ENCODE data around the gene DMKN. TPM values are rescaled to one million over a fixed set of nuclear protein-coding genes. Genes with fewer than 3 reads are reported as not detected.

The DMKN gene
- total and polyA plus RNA-seq, 2 of the 8 experiments (the other 6 are each of a cell fraction or from before 2014, with no cell fraction given), result 290 to 330 TPM

- no peak overlapping the region for H2AFZ ChIP-seq (ENCODE audit: low read length)
Observed at GRCh38 chr19:35502751-35503150, 10.7 kb downstream of the DMKN start.

More at GRCh38 chr19:35502751-35503150, 10.7 kb downstream of the DMKN start:
- no peak overlapping the region for H3K4me3 ChIP-seq (ENCODE audit: extremely low read depth in 1 of 4, insufficient read depth in 2 of 4, low read depth in 3 of 4, low read length in 4 of 4)
- H3K27me3 ChIP-seq (replicated peaks in 1 of 4; ENCODE audit: control insufficient read depth in 3 of 4, extremely low read depth in 1 of 4, insufficient read depth in 3 of 4, low read length in 3 of 4), result no peaks in the 10 kb centered on the region
- no peak overlapping the region for H3K23ac ChIP-seq (ENCODE audit: insufficient read length)
- H2BK120ac ChIP-seq (replicated peaks; ENCODE audit: low read depth, low read length), result no peak overlapping the region
- H3K27ac ChIP-seq (ENCODE audit: low read depth, low read length), result no peak overlapping the region
- no peak overlapping the region for H2AK5ac ChIP-seq (ENCODE audit: low read depth, low read length)
- H2BK12ac ChIP-seq (ENCODE audit: low read depth, low read length), result no peak overlapping the region
- WGBS, 2 experiments (ENCODE audit: extremely low coverage in 1 of 2, insufficient coverage in 1 of 2, insufficient read length in 1 of 2, insufficient replicate concordance in 2 of 2, low coverage in 1 of 2, low lambda C conversion rate in 2 of 2, missing lambda C conversion rate in 1 of 2), result 87% methylated on average over 4 of the region's 4 CpGs; no CpG with 5 or more reads in 1 of the 2 experiments
- no peaks in the 10 kb centered on the region for H3K23me2 ChIP-seq (ENCODE audit: low read depth, low read length)
- FAIRE-seq (no peak), DNase-seq (ENCODE audit: low read depth in 1 of 2, low spot score in 2 of 2) (no peak)
- no peak overlapping the region for H2BK15ac ChIP-seq (ENCODE audit: low read length)
- H4K5ac ChIP-seq (ENCODE audit: insufficient read length, low read depth, low read length), result no peak overlapping the region
- no peak overlapping the region for H3K56ac ChIP-seq (replicated peaks; ENCODE audit: insufficient read length, low read depth, low read length)
- TF ChIP-seq CREB1 (IDR thresholded peaks at IDR 0.05) (no peak), CHD1 (IDR thresholded peaks at IDR 0.05; ENCODE audit: low read depth, low read length) (no peak), SUZ12 (IDR thresholded peaks at IDR 0.05; ENCODE audit: low read length) (no peak), EZH2 (IDR thresholded peaks at IDR 0.05; ENCODE audit: low read depth, low read length, severe bottlenecking) (no peak)
- TF ChIP-seq, protein P1, sequence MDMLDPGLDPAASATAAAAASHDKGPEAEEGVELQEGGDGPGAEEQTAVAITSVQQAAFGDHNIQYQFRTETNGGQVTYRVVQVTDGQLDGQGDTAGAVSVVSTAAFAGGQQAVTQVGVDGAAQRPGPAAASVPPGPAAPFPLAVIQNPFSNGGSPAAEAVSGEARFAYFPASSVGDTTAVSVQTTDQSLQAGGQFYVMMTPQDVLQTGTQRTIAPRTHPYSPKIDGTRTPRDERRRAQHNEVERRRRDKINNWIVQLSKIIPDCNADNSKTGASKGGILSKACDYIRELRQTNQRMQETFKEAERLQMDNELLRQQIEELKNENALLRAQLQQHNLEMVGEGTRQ (IDR thresholded peaks at IDR 0.05; ENCODE audit: low read length), result no peak
- no peaks in the 10 kb centered on the region; the same call in 1 of the 2 replicates for H3K79me1 ChIP-seq (ENCODE audit: low read depth, low read length)
- no peak overlapping the region for H3K18ac ChIP-seq (ENCODE audit: extremely low read depth, low read length)
- no peak overlapping the region for H2BK20ac ChIP-seq (ENCODE audit: low read length)
- no peaks in the 10 kb centered on the region; a peak in 2 of 7 replicates for H3K4me1 ChIP-seq (replicated peaks in 1 of 4; ENCODE audit: control insufficient read depth in 3 of 4, insufficient read depth in 4 of 4, low read length in 3 of 4)
- no peak overlapping the region for H3K4ac ChIP-seq (replicated peaks; ENCODE audit: insufficient read length, low read depth, low read length)
- no peak overlapping the region for H4K91ac ChIP-seq (replicated peaks; ENCODE audit: insufficient read length, low read length)
- ChIA-PET POLR2A (ENCODE audit: partially characterized antibody) (interaction anchor here (0.7 to 2.6 kb wide), 8 partner anchors 7 to 126 kb away, joined by 3 to 23 read pairs (median 4); partner anchors contain the start of genes DMKN and KRTDAP), CTCF (ENCODE audit: partially characterized antibody) (interaction anchor here (0.6 to 4.7 kb wide), 5 partner anchors 8 to 450 kb away, joined by 3 to 32 read pairs (median 6); partner anchors contain the start of gene DMKN)
- peaks cover 0 to 14% of the 10 kb centered on the region in 2 experiments; a peak in 1 of 4 replicates for H3K79me2 ChIP-seq (ENCODE audit: control insufficient read depth in 1 of 2, insufficient read depth in 2 of 2, low read length in 2 of 2)
- peaks cover 26 to 77% (median 56%) of the 10 kb centered on the region in 4 experiments for H3K36me3 ChIP-seq (ENCODE audit: control insufficient read depth in 2 of 4, insufficient read depth in 4 of 4, low read length in 3 of 4)
- no peak overlapping the region for H3K14ac ChIP-seq (ENCODE audit: insufficient read length)
- H3K9me3 ChIP-seq (ENCODE audit: insufficient read depth in 2 of 2, low read depth in 1 of 2, low read length in 1 of 2), result no peaks in the 10 kb centered on the region
- no peak overlapping the region for H2BK5ac ChIP-seq (ENCODE audit: low read depth, low read length)
- H3K9ac ChIP-seq (replicated peaks in 1 of 4; ENCODE audit: extremely low read depth in 1 of 4, low read depth in 3 of 4, low read length in 3 of 4), result no peak overlapping the region
- H4K8ac ChIP-seq (ENCODE audit: extremely low read depth, insufficient read depth, low read length), result no peak overlapping the region
- H4K20me1 ChIP-seq (replicated peaks in 1 of 2; ENCODE audit: control insufficient read depth in 1 of 2, insufficient read depth in 2 of 2, low read length in 2 of 2), result peaks cover 2 to 16% of the 10 kb centered on the region in 2 experiments
- H3K4me2 ChIP-seq (ENCODE audit: insufficient read depth in 1 of 2, low read depth in 2 of 2, low read length in 2 of 2), result no peak overlapping the region

All from H1 (cell line).